HL-60 (cell line): ENCODE data around the gene JDP2.

Experiments
- POLR2AphosphoS5 ChIP-seq: IDR thresholded peaks from 2 replicates; pipeline ENCODE4 v1.6.1; 2012; ENCODE audit warnings: low read depth
- TF ChIP-seq, protein P1 (sequence below): IDR thresholded peaks from one replicate; pipeline ENCODE4 v1.5.1; 2011; ENCODE audit warnings: low read length, control low read depth, inconsistent platforms; ENCODE audit not compliant: insufficient read depth

DNA sequence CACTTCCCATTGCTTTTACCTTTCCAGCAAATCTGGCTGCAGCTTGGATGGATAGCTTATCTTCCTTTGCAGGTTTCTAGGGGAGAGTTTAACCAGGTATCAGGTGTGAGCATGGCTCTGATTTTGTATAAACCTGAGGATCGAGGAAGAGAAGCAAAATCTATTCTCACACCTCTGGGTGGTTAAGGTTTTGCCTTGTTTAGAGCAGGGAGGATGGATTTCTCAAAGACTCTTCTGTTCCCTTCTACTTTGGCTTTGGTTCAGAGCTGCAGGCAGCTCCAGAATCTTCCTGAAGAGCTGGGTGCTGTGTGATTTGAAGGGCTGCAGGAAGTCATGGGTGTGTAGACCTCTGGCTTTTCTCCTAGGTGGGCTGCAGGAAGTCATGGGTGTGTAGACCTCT, 1.7 kb downstream of the JDP2 start:
- no peak for TF ChIP-seq POLR2AphosphoS5
- TF ChIP-seq, protein P1, sequence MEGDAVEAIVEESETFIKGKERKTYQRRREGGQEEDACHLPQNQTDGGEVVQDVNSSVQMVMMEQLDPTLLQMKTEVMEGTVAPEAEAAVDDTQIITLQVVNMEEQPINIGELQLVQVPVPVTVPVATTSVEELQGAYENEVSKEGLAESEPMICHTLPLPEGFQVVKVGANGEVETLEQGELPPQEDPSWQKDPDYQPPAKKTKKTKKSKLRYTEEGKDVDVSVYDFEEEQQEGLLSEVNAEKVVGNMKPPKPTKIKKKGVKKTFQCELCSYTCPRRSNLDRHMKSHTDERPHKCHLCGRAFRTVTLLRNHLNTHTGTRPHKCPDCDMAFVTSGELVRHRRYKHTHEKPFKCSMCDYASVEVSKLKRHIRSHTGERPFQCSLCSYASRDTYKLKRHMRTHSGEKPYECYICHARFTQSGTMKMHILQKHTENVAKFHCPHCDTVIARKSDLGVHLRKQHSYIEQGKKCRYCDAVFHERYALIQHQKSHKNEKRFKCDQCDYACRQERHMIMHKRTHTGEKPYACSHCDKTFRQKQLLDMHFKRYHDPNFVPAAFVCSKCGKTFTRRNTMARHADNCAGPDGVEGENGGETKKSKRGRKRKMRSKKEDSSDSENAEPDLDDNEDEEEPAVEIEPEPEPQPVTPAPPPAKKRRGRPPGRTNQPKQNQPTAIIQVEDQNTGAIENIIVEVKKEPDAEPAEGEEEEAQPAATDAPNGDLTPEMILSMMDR: no peak
